GM21423 (cell line): ENCODE data around the gene CCDC136.

Experiments
- ATAC-seq: cut with Tn5 transposase; IDR thresholded peaks from one replicate; pipeline ENCODE4 v1.9.1; 2021; ENCODE audit warnings: mild to moderate bottlenecking, moderate library complexity; ENCODE audit not compliant: unreplicated experiment

The CCDC136 gene

DNA sequence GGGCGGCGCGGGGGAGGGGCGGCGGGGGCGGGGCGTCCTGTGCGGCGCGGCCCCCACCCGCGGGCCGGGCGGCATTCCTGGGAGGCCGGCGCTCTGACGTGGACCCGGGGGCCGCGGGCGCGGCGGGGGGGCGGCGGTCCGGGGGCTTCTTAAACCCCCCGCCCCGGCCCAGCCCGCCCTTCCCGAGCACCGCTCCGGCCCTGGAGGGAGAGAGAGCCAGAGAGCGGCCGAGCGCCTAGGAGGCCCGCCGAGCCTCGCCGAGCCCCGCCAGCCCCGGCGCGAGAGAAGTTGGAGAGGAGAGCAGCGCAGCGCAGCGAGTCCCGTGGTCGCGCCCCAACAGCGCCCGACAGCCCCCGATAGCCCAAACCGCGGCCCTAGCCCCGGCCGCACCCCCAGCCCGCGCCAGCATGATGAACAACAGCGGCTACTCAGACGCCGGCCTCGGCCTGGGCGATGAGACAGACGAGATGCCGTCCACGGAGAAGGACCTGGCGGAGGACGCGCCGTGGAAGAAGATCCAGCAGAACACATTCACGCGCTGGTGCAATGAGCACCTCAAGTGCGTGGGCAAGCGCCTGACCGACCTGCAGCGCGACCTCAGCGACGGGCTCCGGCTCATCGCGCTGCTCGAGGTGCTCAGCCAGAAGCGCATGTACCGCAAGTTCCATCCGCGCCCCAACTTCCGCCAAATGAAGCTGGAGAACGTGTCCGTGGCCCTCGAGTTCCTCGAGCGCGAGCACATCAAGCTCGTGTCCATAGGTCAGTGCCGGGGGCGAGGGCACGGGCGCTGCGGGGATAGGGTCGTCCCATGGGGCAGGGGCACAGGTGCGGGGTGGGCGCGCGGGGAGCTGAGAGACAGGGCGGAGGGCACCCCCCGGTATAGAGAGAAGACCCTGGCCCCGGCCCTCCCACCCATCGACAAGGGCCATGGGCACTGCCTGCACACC lies 38.7 kb downstream of the CCDC136 start, which contains the start of gene FLNC:
Gene FLNC (plus strand): TSS at position 176 of the 947 bp plus-strand sequence. CDS start 232 bp downstream, at position 408.
- ATAC-seq: no peak

DNA sequence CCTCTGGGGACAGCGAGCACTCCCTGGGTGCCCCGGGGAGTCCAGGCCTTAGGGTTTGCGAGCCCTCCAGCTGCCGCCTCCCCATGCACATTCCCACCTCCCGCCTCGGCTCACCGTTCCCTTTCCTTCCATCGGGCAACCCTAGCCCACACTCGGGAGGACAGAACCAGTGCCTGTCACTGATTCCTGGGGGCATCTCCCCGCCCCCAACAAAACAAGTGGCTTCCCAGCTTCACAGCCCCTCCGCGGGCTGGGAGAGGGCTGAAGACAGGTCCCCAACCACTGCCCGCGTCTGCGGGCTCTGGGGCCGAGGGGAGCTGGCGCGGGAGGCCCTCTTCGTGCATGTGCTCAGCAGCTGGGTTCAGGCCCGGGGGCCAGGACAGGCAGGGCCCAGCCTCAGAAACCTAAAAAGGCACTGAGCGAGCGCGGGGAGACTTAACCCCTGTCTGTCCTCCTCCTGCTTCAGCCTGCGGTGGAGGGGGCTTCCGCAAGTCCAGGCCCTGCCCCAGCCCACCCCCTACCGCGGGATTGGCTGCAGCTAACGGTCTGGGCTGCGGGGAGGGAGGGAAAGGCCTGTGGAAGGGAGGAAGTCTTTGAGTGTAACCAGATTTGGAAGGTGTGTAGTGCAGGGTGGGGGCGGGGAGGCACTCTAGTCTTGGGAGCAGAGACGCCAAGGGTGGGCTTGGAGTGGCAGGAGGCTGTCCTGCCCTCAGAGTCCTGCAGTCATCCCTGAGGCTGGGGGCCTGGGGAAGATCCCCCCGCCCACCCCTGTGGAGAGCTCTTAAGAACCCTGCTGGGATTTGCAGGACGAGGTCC lies 39.6 kb downstream of the CCDC136 start:
- no peak for ATAC-seq

DNA sequence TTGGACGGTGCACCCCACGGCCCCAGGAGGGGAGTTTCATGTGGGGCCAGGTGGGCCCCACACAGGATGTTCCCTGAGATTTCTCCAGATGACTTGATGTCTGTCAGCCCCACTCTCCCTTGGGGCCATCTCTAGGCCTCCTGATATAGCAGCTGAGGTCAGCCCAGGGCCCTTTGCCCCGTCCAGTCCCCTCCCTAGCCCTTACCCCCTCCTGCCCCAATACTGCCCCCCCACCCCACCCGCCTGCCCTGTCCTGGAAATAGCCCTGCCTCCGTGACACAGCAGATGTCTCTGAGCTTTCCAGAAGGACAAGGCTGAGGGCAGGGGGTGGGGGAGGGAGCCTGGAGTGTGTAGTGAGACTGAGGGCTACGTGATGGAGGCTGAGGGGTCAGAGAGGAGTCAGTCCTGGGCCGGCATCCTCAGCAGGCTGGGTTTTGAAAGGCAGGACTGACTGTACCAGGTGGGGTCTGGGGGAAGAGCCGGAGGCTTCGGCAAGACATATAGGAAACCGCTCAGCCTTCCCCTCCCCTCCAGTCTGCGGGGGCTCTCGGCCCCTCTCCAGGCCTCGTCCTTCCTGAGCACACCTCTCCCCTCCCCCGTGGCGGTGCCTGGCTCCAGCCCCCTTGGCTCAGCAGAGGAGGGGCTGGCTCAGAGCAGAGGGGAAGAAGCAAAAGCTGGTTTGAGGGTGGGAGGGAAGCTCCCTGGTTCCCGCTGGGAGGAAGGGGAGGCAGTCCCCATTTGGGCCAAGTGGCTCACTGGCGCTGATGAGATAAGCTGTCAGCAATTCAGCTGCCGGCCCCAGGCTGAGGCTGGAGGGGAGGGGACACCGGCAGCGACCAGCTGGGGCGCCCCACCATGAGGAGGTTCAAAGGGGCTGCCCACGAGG lies 40.5 kb downstream of the CCDC136 start:
- no peak for ATAC-seq

DNA sequence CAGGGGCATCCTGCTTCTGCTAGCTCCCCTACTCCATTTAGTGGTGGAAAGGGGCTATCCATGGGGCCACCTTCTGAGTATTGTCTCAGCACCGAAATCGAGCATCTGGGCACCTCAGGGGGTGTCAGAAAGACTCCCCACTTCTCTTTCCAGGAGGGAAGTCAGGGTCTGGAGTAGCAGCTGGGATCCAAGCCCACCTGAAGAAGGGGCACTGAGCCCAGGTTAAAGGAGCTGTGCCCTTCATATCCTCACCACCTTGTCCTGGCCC lies 41.0 kb downstream of the CCDC136 start:
- ATAC-seq: no peak

DNA sequence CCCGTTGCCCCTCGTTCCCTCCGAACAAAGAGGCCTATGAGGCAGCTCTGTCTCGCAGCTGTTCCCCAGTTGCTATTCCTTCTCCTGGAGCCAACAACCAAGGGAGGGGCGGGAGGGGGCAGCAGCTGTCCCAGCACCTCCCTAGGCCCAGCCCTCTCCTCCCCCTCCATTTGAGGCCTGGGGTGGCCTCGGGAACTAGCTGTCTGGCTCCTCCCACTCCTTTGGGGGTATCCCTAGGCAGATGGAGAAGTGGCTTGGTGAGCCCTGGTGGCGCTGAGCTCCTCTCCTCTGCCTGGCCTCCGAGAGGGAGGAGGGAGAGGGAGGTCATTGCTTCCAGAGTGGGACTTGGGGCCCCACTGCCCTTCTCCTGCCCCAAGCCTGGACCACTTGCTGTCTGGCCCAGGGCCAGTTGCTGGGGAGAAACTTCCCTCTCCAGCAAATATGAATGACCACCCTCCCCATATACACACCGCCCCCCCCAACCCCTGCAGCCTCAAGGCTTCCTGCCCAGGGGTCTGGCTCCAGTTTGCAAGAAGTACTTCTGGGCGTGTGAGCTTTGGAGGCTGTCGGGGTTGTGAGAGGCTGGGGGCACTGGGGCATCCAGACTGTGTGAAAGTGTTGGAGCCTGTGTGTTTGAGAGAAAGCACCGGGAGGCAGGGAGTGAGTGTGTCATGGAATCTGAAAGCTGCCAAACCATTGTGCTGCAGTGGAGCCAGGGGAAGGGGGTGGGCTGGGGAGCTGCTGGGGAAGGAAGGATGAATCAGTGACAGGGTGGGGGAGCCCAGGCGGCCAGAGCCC lies 41.6 kb downstream of the CCDC136 start:
- ATAC-seq: no peak

DNA sequence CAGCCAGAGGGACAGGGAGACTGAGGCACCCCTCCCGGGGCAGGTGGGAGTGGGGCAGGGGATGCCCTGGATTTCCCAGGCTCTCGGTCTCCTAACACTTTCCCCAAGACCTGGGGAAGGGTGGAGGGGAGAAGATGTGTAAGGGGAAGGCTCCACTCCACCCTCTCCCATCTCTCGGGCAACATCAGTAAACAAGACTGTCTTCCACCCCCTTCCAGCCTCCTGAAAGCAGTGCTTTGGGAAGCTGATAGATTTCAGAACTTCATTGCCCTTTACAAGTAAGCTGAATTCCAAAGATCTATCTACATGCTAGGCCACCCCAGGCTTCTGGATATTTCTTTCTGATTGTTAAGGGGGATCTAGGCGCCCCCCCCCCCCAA lies 42.2 kb downstream of the CCDC136 start:
- ATAC-seq: no peak

DNA sequence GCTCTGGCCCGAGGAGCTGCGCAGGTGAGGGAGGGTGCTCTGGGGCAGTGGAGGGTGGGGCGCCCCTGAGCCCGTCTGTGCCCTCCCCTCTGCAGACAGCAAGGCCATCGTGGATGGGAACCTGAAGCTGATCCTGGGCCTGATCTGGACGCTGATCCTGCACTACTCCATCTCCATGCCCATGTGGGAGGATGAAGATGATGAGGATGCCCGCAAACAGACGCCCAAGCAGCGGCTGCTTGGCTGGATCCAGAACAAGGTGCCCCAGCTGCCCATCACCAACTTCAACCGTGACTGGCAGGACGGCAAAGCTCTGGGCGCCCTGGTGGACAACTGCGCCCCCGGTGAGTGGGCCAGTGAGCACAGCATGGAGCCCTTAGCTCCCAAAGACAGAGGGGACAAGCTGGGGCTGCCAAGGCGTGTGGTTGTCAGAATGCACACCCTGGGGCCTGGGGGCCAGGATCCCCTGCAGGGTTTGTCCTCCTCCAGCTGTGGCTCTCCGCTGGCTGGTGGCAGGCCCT lies 43.5 kb downstream of the CCDC136 start:
- no peak for ATAC-seq

DNA sequence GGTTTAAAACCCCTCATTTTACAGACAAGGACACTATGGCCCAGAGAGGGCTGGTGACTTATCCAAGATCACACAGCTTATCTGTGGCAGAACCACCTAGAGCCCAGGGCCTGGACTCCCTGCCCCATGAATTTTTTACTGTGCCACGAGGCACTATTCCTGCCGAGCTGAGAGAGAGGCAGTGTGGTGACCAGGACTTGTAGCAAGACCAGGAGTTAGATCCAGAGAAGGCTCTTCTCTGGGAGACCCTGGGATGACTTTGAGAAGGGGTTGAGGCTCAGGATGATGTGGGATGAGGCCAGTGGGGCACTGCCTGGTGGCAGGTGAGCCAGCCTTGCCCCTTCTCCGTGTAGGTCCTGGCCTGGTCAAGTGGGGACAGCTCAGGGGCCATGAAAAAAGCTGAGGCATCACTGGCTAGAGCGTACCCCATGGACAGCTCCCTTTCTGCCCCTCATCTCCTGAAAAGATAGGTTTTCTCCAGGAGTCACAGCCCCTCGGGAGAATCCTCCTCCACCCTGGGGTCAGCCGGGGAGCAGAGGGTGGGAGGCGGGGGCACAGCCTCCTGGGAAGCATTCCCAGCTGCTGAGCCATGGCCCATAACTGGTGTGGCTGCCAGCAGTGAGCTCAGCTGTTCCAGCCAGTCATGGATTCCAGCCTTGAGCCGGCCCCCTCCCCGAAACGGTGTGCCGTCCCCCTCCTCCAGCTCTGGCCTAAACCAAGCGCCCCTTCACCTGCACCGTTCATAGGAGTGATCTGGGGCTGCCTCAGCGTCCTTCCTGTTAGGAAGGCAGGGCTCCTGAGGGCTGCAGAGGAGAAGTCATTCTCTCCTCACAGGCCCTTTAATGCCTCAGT lies 44.2 kb downstream of the CCDC136 start:
- no peak for ATAC-seq

DNA sequence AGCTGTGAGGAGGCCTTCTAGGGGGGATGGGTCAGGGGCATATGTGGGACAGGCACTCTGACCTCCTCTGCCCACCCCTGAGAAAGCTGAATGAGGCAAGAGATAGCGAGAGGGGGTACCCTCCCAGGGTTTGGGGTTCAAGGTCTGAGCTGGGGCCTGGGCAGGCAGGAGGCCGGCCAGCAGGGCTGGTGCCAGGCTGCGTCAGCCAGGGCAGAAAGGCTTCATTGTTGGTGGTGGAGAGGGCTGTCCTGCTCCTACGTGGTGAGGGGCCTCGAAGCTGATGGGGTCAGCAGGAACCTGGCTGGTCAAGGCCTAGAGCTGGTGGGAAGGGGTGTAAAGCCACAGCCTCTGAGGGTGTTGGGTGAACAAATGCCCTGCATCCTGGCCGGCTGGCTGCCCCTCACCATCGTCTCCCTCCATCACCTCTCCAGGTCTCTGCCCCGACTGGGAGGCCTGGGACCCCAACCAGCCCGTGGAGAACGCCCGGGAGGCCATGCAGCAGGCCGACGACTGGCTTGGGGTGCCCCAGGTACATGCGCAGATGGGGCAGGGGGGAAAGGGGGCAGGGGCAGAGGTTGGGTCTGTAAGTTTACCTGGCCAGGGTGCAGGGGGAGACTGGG lies 45.1 kb downstream of the CCDC136 start:
- no peak for ATAC-seq

DNA sequence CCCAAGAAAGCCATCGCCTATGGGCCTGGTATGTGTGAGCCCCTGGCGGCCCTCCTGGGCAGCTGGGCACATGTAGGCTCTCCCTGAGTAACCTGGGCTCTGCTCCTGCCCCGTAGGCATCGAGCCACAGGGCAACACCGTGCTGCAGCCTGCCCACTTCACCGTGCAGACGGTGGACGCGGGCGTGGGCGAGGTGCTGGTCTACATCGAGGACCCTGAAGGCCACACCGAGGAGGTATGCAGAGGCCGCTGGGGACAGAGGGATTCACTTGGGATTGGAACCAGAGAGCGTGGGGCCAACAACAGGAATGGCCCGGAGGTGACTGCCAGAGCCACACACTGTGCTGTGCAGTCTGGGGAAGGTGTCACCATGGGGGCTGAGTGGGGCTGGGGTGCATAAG lies 45.8 kb downstream of the CCDC136 start:
- no peak for ATAC-seq

DNA sequence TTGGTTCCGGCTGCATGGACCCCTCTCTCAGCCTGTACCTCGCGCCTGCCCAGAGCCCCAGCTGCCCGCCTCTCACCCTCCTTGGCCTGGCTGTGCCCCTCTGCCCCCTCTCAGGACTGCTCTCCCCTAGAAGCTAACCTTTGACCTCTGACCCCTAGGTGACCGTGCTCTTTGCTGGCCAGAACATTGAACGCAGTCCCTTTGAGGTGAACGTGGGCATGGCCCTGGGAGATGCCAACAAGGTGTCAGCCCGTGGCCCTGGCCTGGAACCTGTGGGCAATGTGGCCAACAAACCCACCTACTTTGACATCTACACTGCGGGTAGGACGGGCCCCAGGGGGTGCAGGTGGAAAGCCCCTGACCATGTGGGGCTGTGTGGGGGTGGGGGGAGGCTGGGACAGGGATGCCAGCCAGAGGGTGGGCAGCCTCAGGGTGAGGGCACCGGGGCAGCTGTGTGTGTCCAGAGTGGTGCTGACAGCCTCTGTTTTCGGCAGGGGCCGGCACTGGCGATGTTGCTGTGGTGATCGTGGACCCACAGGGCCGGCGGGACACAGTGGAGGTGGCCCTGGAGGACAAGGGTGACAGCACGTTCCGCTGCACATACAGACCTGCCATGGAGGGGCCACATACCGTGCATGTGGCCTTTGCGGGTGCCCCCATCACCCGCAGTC lies 46.5 kb downstream of the CCDC136 start:
- no peak for ATAC-seq

DNA sequence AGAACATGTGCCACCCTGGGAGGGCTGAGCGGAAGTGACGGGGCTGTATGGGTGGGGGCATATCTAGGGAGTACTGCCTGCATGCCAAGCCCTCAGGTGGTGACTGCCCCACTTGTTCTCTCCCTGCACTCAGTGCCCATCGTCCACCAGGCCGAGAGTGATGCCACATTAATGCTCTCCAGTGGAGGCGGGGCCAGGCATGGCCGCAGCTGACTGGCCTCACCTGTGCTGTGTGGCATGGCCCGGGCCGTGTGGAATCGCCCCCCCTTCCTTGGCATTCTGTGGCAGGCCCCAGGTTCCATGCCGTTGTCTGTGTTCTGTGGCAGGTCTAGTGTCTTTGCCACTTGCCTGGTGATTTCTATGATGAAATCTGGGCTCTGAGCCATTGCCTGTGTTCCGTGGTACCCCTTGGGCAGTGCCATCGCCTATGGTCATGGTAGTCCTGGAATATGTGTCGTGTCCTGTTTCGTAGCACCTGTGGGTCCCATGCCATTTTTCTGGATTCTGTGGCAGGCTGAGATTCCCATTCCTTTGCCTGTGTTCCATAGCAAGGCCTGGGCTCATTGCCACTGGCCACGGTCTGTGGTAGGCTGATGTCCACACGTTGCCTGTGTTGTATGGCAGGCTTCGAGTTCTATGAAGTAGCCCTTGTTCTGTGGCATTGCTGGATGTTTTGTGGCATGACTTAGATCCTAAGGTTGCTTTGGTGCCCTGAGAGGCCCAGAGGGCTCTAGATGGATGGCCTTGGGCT lies 47.4 kb downstream of the CCDC136 start:
- no peak for ATAC-seq

DNA sequence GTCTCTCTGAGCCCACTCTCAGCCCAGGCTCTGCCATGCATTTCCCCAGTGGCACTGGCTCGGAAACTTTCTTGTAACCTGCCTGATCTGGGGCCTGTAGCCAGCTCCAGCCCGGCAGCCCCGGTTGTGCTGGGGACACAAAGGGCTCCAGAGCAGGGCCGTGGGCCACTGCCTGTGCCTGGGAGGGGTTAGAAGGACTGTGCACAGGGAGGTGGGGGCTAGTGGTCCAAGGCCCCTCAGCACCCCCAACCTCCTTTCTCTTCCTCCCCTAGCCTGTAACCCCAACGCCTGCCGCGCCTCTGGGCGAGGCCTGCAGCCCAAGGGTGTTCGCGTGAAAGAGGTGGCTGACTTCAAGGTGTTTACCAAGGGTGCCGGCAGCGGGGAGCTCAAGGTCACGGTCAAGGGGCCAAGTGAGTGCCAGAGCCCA lies 48.0 kb downstream of the CCDC136 start:
- no peak for ATAC-seq

DNA sequence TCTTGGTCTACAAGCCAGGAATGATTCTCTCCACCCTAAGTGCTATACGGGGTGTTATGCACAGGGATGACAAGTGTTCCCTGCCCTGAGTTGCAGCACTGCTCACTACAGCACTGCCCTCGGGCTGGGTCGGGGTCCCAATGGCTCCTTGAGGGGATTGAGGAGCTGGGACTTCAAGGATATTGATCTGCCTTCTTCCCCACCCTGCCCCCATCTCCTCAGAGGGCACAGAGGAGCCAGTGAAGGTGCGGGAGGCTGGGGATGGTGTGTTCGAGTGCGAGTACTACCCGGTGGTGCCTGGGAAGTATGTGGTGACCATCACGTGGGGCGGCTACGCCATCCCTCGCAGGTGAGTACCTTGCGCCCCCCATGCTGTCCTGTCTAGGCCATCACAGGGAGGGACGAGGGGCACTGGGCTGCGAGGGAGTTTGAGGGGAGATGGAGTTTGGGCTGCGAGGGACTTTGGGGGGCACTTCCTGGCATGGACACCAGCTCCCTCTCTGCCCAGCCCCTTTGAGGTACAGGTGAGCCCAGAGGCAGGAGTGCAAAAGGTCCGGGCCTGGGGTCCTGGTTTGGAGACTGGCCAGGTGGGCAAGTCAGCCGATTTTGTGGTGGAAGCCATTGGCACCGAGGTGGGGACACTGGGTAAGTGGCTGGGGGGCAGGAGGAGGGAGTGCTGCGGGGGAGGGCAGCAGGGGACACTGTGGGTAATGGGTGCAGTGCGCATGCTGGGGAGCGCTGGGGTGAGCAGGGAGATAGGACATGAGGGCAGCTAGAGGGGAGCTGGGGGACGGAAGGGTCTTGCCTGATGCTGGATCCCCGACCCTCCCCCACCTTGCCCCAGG lies 48.8 kb downstream of the CCDC136 start:
- ATAC-seq: no peak

DNA sequence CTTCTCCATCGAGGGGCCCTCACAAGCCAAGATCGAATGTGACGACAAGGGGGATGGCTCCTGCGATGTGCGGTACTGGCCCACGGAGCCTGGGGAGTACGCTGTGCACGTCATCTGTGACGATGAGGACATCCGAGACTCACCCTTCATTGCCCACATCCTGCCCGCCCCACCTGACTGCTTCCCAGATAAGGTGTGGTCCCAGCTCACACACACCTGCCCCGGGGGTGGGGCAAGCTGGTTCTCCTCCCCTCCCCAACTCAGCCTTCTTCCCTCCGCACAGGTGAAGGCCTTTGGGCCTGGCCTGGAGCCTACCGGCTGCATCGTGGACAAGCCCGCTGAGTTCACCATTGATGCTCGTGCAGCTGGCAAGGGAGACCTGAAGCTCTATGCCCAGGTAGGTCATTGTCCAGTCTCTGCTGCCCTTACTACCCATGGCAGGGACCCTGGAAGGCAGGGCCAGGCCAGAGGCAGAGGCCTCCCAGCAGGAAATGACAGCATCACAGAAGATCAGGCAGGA lies 49.5 kb downstream of the CCDC136 start:
- no peak for ATAC-seq

DNA sequence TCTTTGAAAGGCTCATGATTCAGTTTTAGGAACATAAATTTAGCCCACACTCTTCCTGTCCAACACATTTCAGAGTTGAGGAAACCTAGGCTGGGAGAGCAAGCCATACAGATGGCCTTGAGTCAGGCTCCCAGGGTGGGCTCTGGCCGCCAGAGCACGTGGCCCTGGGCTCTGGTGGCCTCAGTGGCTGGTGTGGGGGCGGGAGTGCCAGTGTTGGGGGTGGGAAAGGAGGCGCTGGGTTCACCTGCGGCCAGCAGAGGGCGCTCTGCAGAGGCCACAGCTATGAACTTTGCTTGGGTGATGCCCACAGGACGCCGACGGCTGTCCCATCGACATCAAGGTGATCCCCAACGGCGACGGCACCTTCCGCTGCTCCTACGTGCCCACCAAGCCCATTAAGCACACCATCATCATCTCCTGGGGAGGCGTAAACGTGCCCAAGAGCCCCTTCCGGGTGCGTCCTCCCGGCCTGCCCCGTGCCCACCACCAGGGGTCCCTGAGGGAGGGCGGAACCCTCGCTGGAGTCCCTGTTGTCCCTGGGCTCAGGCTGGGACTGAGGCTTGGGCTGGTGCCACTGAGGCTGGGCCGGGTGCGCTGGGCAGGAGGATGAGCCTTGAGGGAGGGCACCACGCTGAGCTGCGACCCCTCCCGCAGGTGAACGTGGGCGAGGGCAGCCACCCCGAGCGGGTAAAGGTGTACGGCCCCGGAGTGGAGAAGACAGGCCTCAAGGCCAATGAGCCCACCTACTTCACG lies 50.3 kb downstream of the CCDC136 start:
- ATAC-seq: no peak
